IPS-18c (cell line): ENCODE measurements around the gene CFAP54.

Experiments
- H3K4me3 ChIP-seq: 2 replicates; pipeline ENCODE4 v1.7.0; 2013; ENCODE audit warnings: low read depth, mild to moderate bottlenecking, low read length, moderate library complexity; ENCODE audit not compliant: insufficient read depth
- H3K9me3 ChIP-seq: one replicate; pipeline ENCODE4 v1.6.1; 2013; ENCODE audit warnings: mild to moderate bottlenecking, low read length, moderate library complexity; ENCODE audit not compliant: control insufficient read depth, insufficient read depth

Gene CFAP54

DNA sequence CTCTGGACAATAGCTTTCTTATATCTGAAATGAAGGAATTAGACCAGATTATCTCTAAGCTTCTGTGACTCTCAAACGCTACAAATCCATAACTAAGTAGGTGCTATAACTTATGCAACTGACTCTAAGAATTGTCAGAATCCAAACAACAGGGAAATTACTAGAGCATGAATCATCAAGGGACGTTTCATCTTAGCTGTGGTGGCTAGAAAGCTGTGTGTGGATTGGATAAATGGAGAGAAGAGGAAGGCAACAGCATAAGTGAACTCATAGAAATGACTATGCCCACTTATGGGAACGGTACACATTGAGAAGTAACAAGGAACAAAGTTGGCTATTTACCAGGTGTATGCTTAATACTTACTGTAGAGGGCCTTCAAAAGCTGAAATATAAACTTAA, 321.7 kb downstream of the CFAP54 start:
- H3K9me3 ChIP-seq = no peaks in the 10 kb centered on the region
- H3K4me3 ChIP-seq = no peak overlapping the region

DNA sequence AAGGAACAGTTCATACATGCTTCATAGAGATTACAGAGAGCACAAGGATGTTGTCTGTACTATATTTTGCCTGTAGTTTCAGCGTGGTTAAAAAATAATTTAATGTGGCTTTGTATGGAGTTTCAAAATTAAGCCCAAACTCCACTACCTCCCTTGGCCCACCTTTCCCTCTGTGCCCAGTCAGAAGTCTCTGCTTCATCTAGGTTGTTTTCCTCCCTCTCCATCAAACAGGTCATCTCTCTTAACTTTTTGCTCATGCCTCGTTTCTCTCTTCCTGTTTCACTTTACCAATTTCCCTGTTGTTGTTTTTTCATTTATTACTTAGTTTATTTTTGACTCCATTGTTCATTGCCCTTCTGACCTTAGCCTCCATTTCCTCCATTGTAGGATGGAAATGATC, 322.8 kb downstream of the CFAP54 start:
- Histone ChIP-seq H3K9me3 (no peaks in the 10 kb centered on the region), H3K4me3 (no peak overlapping the region)

DNA sequence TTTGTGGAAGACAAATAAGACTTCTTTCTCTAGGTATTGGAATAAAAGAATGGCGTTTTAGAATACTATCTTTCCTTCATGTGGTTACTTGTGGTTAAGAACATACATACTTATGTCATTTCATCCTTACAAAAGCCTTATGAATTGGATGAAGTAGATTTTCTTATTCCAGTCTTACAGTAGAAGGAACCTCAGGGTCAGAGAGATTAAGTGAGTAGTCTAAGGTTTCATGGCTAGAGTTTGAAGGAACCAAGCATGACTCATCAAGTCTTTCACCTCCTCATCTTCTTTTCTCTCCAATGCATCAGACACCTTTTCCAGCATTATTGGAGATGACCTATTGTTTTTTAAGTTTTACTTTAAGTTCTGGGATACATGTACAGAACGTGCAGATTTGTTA, 324.8 kb downstream of the CFAP54 start:
- Histone ChIP-seq H3K4me3 (no peak overlapping the region), H3K9me3 (no peaks in the 10 kb centered on the region)

DNA sequence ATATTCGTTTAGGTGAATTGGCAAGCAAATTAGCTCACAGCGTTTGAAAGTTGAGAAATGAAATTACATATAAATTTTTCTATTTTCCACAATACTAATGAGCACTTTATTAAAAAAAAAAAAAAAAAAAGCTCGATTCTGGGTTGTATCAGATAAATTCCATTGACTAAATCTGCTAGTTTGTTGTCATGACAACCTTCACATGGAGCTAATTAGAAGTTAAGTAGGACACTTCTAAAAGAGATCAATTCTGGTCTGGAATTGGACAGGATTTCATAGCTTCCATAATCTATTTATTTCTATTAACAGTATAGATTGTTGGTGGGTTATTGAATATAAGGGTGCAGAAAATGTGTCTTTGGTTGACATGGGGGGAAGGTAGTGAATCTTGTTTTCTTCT, 332.2 kb downstream of the CFAP54 start:
- Histone ChIP-seq H3K4me3 (no peak overlapping the region), H3K9me3 (peaks cover 2% of the 10 kb centered on the region)

DNA sequence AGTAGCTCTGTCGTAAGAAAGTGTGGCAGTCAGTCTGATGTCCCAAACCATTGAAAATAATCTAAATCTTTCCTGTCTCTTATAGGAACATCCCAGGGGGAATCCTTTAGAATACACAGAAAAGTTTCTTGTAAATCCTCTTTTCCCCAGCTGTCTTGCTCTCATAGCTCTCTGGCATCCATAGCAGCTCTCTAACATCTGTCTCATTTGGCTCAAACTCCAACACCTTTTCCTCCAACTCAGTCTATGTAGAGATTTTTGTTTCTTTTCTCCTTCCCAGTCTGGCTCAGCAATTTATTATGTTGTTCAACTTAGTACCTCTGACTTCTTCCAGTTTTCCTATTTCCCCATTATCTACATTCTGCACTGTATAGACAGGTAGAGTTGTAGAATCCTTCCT, 333.3 kb downstream of the CFAP54 start:
- H3K9me3 ChIP-seq = peaks cover 2% of the 10 kb centered on the region
- no peak overlapping the region for H3K4me3 ChIP-seq

DNA sequence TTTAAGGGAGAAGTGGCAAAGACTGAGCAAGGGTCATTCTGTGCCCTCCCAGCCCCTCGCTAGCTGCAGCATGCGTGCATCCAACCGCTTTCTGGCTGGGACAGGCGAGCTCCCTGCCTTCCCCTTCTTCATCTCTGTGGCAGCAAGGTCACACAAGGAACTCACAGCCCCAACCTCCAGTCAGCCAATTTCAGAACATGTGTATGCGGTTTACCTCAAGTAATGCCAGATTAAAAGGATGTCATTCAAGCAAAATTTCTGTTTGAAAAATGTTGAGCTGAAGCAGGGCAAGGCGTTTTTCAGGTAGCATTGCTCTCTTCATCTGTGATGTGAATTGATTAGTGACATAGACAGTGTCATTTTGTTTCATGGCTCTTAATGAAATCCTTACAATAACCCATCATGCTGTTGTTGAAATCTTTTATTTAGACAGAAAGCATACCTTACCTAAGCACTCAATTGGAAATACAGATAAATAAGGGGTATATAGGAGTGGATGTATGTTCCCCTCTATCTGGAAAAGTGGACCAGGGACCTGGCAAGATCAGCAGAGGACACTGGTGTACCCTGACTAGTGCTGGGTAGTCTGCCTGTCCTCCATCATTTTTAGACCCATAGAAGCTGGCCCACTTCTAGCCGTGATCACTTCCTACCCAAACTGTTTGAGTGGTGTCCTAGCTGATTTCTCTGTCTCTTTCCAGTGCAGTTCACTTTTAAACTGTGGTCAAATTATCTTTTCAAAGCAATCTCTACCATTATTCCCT, 334.9 kb downstream of the CFAP54 start:
- Histone ChIP-seq H3K9me3 (peaks cover 2% of the 10 kb centered on the region), H3K4me3 (no peak overlapping the region)

DNA sequence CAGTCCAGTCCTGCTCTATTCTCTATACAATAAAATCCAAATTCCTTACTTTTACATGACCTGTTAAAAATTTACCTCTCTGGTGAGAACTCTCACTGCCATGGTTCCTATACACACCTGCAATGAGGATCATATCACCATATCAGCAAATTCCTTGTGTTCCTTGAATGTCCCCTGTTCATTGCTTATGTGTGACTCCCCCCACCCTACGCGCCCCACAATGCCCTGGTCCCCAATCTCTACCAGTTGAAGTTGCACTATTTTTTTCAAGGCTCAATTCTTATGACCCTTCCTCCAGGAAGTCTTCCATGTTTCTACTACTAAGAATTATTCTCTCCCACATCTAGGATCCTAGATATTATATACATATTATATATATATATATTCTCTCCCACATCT, 335.5 kb downstream of the CFAP54 start:
- Histone ChIP-seq H3K4me3 (no peak overlapping the region), H3K9me3 (peaks cover 2% of the 10 kb centered on the region)

DNA sequence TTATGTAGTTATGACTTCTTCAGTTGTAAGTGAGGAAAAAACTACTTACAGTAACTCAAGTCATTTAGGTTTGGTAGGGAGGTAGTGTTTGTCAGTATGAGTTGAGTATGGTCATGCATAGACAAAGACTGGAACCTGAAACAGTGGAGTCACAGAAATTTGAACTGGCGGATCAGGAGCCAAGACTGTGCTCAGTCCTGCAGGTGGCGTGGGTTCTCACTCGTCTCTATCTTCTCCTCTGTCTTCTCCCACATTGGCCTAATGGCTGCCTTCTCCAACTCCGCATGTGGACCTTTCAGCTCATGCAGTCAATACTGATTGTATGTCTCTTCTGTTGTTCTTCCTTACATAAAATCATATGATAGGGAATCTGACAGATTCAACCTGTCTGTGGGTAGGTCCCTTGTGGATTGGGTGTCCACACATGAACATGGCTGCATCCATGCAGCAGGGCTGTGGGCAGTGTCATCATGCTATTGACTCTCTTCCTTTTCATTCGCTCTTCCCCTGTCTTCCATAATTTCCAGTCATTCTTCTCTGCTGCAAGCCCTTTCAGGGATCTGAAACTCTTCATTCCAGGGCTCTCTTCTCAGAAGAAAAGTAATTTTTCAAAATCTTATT, 338.9 kb downstream of the CFAP54 start:
- Histone ChIP-seq H3K9me3 (peaks cover 2% of the 10 kb centered on the region), H3K4me3 (no peak overlapping the region)

DNA sequence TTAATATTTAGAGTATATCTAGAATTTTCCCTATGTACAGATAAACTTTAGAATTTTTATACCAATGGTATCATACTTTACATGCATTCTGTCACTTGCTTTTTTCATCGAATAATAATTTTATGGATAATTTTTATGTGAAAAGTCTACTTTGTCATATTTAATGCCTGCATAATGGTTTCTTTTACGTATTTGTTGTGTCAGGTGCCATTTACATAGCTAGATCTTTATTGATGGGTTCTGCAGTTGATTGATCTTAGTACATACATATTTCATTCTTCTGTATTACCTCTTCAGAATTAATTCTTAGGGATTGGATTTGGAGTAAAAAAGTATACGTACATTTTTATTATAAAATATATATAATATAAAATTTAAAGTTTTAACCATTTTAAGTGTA, 340.0 kb downstream of the CFAP54 start:
- H3K4me3 ChIP-seq = no peak overlapping the region
- no peaks in the 10 kb centered on the region for H3K9me3 ChIP-seq

DNA sequence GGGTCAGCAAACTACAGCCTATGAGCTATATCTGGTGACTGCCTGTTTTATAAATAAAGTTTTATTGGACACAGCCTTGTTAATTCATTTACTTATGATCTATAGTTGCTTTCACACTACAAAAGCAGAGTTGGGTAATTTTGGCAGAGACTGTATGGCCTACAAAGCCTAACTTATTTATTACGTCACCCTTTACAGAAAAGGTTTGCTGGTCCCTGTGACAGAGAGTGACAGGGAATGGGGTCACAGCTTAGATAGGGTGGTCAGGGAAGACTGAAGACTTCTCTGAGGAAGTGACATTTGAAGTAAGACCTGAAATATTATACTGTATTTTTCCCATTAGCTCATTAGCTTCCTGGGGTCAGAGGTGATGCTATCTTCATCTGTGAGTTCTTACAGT, 342.0 kb downstream of the CFAP54 start:
- Histone ChIP-seq H3K9me3 (no peaks in the 10 kb centered on the region), H3K4me3 (no peak overlapping the region)

DNA sequence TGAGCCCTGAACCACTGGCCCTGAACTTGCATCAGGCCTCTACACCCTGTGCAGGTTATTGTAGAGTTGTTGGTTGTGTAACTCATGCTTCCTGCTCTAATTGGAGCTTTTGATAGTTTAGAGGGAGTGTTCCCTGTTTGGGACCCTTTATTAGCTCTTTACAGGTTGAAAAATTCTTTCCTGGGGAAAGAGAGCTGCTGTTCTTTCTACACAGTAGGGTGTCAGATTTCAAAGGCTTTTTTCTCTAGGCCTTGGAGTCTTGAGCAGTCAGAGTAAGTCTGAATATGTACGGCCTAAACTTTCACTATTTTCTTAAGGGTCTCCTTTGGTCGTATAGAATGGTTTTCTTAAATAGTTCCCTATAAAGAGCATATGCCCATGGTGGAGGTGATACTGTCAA, 356.9 kb downstream of the CFAP54 start:
- no peak overlapping the region for H3K4me3 ChIP-seq
- no peaks in the 10 kb centered on the region for H3K9me3 ChIP-seq

DNA sequence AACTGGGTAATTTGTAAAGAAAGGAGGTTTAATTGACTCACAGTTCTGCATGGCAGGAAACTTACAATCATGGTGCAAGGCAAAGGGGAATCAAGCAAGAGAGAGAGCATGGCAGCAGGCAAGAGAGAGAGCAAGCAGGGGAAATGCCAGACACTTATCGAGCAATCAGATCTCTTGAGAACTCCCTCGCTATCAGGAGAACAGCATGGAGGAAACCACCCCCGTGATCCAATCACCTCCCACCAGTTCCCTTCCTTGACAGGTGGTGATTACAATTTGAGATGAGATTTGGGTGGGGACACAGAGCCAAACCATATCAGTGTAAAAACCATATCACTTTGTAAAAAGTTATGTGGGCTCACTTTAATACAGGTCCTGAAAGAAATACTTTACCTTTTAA, 361.3 kb downstream of the CFAP54 start:
- Histone ChIP-seq H3K9me3 (no peaks in the 10 kb centered on the region), H3K4me3 (no peak overlapping the region)

DNA sequence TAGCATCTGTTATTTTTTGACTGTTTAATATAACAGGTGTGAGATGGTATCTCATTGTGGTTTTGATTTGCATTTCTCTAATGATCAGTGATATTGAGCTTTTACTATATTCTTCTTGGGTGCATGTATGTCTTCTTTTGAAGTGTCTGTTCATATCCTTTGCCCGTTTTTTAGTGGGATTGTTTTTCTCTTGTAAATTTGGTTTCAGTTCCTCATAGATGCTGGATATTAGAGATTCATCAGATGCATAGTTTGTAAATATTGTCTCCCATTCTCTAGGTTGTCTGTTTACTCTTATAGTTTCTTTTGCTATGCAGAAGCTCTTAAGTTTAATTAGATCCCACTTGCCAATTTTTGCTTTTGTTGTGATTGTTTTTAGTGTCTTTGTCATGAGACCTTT, 368.8 kb downstream of the CFAP54 start:
- Histone ChIP-seq H3K4me3 (no peak overlapping the region), H3K9me3 (no peaks in the 10 kb centered on the region)

DNA sequence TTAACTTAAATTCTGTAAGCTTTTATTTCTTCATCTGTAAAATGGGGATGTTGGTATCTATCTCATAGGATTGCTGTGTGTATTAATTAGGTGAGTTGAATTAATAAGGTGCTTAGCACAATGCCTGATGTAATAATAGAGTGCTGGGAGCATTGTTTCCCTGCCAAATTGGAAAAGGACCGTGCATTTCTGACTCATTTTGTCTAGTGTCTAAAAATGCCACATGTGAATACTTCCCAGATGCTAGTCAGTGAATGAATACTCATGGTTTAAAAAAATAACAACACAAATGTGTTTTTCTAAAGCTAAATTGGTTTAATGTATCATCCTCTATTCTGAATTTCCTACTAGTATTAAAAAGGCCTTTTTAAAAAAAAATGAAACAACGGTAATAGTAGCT, 372.3 kb downstream of the CFAP54 start:
- Histone ChIP-seq H3K4me3 (no peak overlapping the region), H3K9me3 (no peaks in the 10 kb centered on the region)

DNA sequence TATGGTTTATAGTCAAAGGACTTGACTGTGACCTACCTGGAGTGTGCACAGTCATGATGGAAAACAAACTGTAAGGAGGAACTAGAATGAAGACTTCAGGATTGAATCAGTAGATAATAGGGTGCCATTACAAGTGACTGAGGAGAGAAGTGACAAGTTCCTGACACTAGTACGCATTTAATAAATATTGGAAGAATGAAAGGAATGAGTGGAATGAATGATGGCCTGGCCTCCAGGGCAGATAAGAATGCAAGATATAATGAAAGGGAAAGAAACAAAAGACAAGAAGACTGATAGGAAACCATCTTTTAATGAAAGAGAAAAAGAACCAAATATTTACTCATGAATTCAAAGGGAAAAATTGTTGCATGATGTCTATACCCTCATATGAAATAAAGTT, 372.9 kb downstream of the CFAP54 start:
- Histone ChIP-seq H3K9me3 (no peaks in the 10 kb centered on the region), H3K4me3 (no peak overlapping the region)

DNA sequence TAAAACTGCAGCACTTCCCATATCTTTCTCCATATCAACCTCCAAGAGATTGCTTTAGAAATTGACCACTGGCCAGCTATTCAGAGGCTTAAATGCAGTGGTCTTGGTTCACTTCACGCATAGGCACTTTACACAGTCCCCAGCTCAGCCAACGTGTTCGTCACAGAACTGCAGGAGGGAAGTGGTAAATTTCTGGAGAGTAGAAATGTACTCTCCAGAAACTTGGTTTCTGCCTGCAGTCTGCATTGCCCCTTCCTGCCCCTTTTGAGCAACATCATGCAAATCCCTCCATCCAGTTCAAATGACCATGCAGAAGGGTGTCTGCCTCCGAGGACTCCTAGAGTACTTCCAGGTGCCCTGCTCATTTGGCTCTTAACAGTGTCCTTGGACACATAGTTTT, 375.0 kb downstream of the CFAP54 start:
- Histone ChIP-seq H3K9me3 (no peaks in the 10 kb centered on the region), H3K4me3 (no peak overlapping the region)

DNA sequence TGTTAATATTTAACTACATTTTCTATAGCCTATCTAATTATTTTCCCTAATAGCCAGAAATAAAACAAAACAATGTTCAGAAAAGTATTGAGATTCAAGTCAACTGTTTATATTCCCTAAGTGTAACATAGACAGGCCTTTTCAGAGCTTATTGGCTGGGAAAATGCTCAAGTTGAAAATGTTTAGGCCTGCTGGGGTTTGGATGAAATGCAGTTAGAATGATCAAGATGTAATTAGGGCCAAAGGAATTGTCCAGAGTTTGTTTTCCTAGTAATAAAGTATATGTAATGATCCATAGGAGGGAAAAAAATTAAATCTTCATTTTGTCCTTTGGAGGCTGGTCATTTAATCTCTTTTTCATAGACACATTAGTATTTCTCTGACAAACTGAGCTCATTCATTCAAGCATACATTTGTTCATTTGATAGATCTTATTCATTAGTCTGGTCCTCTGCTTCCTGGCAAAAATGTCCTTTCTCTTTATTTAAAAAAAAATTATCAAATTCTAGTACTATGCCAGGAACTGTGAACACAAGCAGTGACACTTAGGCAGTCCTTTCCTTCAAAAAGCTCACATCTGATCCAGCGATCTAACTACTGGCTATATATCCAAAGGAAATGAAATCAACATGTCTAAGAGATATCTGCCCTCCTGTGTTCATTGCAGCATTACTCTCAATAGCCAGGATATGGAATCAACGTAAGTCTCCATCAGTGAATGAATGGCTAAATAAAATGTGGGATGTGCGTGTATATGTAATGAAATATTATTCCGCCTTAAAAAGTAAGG, 377.6 kb downstream of the CFAP54 start:
- H3K4me3 ChIP-seq = no peak overlapping the region
- H3K9me3 ChIP-seq = no peaks in the 10 kb centered on the region

DNA sequence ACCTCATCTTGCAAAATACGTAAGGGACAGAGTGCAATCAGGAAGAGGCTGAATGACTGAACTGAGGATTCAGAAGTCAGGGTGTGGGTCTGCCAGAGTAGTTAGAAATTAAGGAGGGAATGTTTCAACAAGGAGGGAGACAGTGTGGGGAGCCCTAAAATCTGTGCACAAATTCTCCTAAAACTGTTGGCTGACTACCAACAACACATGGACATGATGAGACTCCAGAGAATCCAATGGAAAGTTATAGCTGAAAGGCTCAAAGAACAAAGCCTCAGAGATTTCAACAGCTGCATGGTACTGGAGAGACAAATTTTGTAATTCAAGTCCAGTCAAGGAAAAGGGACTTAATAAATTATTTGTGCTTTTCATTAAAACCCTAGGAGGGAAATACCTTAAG, 381.6 kb downstream of the CFAP54 start:
- no peak overlapping the region for H3K4me3 ChIP-seq

More for the DNA sequence above, 381.6 kb downstream of the CFAP54 start:
- no peaks in the 10 kb centered on the region for H3K9me3 ChIP-seq
